GM04503 (cell line): ENCODE measurements around the gene CASKIN1.

Source experiments
- DNase-seq: peaks from one replicate; pipeline ENCODE4 v3.0.0-alpha.2; 2012; ENCODE audit warnings: low read depth

The CASKIN1 gene

GRCh38 chr16:2232094-2232990 is 35.9 kb upstream of the CASKIN1 start:
- no peak for DNase-seq

GRCh38 chr16:2231016-2231931 is 34.9 kb upstream of the CASKIN1 start:
- DNase-seq = peak; percentile 27

- DNase-seq = no peak
Observed at GRCh38 chr16:2230376-2230775, 34.0 kb upstream of the CASKIN1 start.

GRCh38 chr16:2229632-2230250 is 33.3 kb upstream of the CASKIN1 start:
- DNase-seq = no peak

GRCh38 chr16:2229091-2229490 is 32.7 kb upstream of the CASKIN1 start:
- no peak for DNase-seq

- DNase-seq = no peak
Observed at GRCh38 chr16:2228161-2228824, 31.9 kb upstream of the CASKIN1 start.

- DNase-seq = no peak
Observed at GRCh38 chr16:2226918-2227317, 30.5 kb upstream of the CASKIN1 start.

- DNase-seq = no peak
Observed at GRCh38 chr16:2226245-2226793, 29.9 kb upstream of the CASKIN1 start.

- no peak for DNase-seq
Observed at GRCh38 chr16:2223942-2224486, 27.6 kb upstream of the CASKIN1 start.

- peak; percentile 90 for DNase-seq
Observed at GRCh38 chr16:2223221-2223941, 27.0 kb upstream of the CASKIN1 start, which contains the start of gene E4F1. TSS of gene E4F1 (plus strand) at chr16:2223591. CDS start at chr16:2223614, 23 bp downstream.

GRCh38 chr16:2216330-2216729 is 19.9 kb upstream of the CASKIN1 start:
- DNase-seq = no peak

- DNase-seq = no peak
Observed at GRCh38 chr16:2214719-2214968, 18.2 kb upstream of the CASKIN1 start, which contains the start of gene PGP. TSS of gene PGP (minus strand) at chr16:2214840. CDS start at chr16:2214777, 63 bp downstream.

- no peak for DNase-seq
Observed at GRCh38 chr16:2213817-2214718, 17.7 kb upstream of the CASKIN1 start.

- DNase-seq = no peak
Observed at GRCh38 chr16:2212362-2213324, 16.2 kb upstream of the CASKIN1 start.

GRCh38 chr16:2211923-2212347 is 15.5 kb upstream of the CASKIN1 start:
- no peak for DNase-seq

GRCh38 chr16:2210386-2211365 is 14.3 kb upstream of the CASKIN1 start, which contains the start of gene BRICD5:
TSS of gene BRICD5 (minus strand) at chr16:2210863. CDS start at chr16:2210833, 30 bp downstream.
- DNase-seq = no peak

- DNase-seq = no peak
Observed at GRCh38 chr16:2210009-2210332, 13.6 kb upstream of the CASKIN1 start.
